WERI-Rb-1 (cell line): ENCODE measurements around the gene AFDN.
A peak's percentile ranks its signal among the peaks of the same experiment; 100 is the strongest.

Source experiments
- DNase-seq: peaks from one replicate; pipeline ENCODE4 v3.0.0-alpha.2; 2020
- H3K27ac ChIP-seq: fragments of 250-450 bp; sonication (Bioruptor Pico); 2 replicates; pipeline ENCODE4 v1.5.1; 2020; ENCODE audit warnings: mild to moderate bottlenecking, moderate library complexity
- H3K27me3 ChIP-seq: fragments of 250-450 bp; sonication (Bioruptor Pico); 2 replicates; pipeline ENCODE4 v1.5.1; 2021; ENCODE audit warnings: mild to moderate bottlenecking, low read depth, moderate library complexity; ENCODE audit not compliant: insufficient read depth, severe bottlenecking
- H3K36me3 ChIP-seq: fragments of 250-450 bp; sonication (Bioruptor Pico); 2 replicates; pipeline ENCODE4 v1.5.1; 2020; ENCODE audit warnings: mild to moderate bottlenecking, moderate library complexity
- H3K4me3 ChIP-seq: 2 replicates; pipeline ENCODE4 v1.5.1; 2011; ENCODE audit warnings: low read depth, mild to moderate bottlenecking, control low read depth, low read length
- H3K9me3 ChIP-seq: fragments of 250-450 bp; sonication (Bioruptor Pico); 2 replicates; pipeline ENCODE4 v1.5.1; 2021; ENCODE audit warnings: mild to moderate bottlenecking, moderate library complexity; ENCODE audit not compliant: severe bottlenecking
- TF ChIP-seq, protein P1 (sequence below): IDR thresholded peaks from 2 replicates; pipeline ENCODE4 v1.5.1; 2011; ENCODE audit warnings: low read depth, mild to moderate bottlenecking, control low read depth, inconsistent platforms, low read length

The AFDN gene

DNA sequence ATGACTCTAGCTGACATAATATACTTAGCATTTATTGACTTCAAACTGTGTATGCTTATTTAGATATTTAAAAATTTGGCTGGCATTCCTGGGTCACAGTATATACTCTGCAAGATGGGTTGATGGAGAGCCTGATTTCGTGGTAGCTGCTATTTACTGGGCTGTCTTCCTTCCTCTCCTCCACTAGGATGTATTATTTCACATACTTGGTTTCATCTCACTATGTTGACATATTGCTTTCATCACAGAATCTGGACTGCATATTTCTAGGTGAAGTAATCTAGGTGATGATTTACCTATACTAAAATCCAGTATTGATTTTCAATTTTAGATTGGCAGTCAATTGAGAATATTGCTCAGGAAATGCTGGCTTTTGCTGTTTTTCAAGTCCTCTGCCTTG is 15.7 kb downstream of the AFDN start:
- DNase-seq = no peak
- Histone ChIP-seq H3K27ac (no peak overlapping the region), H3K36me3 (no peaks in the 10 kb centered on the region), H3K27me3 (no peaks in the 10 kb centered on the region), H3K4me3 (no peak overlapping the region), H3K9me3 (no peaks in the 10 kb centered on the region)
- TF ChIP-seq, protein P1, sequence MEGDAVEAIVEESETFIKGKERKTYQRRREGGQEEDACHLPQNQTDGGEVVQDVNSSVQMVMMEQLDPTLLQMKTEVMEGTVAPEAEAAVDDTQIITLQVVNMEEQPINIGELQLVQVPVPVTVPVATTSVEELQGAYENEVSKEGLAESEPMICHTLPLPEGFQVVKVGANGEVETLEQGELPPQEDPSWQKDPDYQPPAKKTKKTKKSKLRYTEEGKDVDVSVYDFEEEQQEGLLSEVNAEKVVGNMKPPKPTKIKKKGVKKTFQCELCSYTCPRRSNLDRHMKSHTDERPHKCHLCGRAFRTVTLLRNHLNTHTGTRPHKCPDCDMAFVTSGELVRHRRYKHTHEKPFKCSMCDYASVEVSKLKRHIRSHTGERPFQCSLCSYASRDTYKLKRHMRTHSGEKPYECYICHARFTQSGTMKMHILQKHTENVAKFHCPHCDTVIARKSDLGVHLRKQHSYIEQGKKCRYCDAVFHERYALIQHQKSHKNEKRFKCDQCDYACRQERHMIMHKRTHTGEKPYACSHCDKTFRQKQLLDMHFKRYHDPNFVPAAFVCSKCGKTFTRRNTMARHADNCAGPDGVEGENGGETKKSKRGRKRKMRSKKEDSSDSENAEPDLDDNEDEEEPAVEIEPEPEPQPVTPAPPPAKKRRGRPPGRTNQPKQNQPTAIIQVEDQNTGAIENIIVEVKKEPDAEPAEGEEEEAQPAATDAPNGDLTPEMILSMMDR = no peak

DNA sequence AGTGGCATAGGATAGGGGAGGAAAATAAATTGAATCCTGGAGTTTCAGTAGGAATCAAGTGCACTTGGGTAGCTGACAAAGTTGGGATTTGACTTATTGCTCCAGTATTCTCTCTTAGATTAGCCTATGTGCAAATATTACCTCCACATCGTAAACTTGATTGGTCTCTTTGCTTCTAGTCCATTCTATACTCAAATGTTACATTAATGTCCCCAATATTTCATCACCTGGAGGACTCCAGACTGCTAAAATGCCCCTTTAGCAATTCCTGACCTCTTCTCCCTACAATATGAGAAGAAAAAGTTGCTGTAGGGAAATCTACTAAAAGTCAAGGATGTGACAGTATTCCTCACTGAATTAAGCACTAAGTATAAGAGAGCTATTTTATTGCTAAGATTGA is 16.3 kb downstream of the AFDN start:
- H3K27ac ChIP-seq = no peak overlapping the region
- TF ChIP-seq, protein P1 = no peak
- H3K36me3 ChIP-seq = no peaks in the 10 kb centered on the region
- no peaks in the 10 kb centered on the region for H3K9me3 ChIP-seq
- no peaks in the 10 kb centered on the region for H3K27me3 ChIP-seq
- no peak for DNase-seq
- H3K4me3 ChIP-seq = no peak overlapping the region

DNA sequence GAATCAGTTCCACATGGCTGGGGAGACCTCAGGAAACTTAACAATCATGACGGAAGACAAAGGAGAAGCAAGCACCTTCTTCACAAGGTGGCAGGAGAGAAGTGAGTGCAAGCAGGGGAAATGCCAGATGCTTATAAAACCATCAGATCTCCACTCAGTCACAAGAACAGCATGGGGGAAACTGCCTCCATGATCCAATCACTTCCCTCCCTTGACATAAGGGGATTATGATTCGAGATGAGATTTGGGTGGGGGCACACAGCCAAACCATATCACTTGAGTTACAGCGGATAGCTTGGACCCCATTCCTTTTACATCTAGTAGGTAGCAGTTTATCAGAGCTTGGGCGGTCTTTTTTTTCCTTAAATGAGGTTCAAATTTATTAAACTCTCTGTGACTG is 19.1 kb downstream of the AFDN start:
- TF ChIP-seq, protein P1 = no peak
- peak; percentile 46 for DNase-seq
- Histone ChIP-seq H3K36me3 (no peaks in the 10 kb centered on the region), H3K9me3 (no peaks in the 10 kb centered on the region), H3K4me3 (no peak overlapping the region), H3K27ac (no peak overlapping the region), H3K27me3 (no peaks in the 10 kb centered on the region)

DNA sequence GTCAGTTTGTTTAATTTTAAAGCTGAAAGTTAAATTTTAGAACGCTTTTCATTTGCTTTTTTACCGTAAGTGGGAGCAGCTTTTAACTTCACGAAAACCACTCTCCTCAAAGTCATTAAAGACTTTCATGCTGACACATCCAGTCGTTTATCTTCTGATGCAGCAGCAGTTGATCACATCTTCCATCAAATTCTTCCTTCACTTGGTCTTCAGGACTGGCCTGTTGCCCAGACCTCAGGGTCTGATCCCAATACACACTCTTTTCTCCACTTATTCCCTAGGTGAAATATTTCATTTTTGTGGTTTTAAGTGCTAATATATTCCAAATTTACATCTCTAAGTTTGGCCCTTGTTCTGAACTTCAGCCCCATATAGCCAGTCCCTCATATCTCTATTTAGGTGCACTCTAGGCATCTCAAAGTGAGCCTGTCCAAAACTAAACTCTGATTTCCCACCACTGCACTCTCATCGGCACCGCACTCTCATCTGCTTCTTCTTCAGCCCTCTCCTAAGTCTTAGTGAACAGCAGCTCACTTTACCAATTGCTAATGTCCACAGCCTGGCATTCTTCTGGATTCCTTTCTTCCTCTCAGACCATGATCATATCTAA is 20.4 kb downstream of the AFDN start:
- H3K27me3 ChIP-seq = no peaks in the 10 kb centered on the region
- no peaks in the 10 kb centered on the region for H3K36me3 ChIP-seq
- no peak overlapping the region for H3K4me3 ChIP-seq
- no peak for DNase-seq
- H3K9me3 ChIP-seq = no peaks in the 10 kb centered on the region
- TF ChIP-seq, protein P1 = no peak
- H3K27ac ChIP-seq = no peak overlapping the region

DNA sequence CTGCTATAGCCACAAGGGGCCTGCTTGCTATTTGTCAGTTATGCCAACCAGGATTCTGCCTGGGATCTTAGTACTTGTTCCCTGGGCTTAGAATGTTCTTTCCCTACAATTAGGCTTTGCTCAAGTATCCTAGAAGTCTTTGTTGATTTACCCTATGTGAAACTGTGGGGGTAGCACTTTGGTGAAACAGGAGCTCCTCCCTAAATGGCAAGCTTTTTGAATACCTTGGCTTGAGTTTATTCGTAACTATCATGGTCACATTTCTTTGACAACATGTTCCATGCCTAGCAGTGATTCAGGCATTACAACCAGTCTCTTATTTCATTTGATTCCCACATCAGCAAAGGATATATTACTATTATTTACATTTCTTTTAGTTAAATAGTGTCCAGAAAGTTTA is 21.2 kb downstream of the AFDN start:
- H3K4me3 ChIP-seq = no peak overlapping the region
- no peaks in the 10 kb centered on the region for H3K9me3 ChIP-seq
- H3K27ac ChIP-seq = no peak overlapping the region
- H3K36me3 ChIP-seq = no peaks in the 10 kb centered on the region
- TF ChIP-seq, protein P1 = no peak
- H3K27me3 ChIP-seq = no peaks in the 10 kb centered on the region
- DNase-seq = no peak

DNA sequence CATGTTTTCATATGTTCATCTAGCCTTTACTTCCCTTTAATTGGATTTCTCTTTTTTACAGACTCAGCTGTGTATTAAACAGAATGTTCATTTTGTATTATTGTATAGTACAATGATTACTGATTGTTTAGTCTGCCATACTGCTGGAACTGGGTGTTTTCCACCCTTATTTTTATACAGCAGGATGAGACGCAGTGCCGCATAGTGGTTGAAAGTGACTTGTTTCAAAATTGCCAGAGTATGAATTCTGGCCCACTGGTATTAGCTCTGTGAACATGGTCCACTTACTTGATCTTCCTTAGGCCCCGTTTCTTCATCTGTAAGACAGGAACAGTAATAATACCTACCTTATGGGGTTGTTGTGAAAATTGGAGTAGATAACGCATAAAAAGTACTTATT is 22.1 kb downstream of the AFDN start:
- Histone ChIP-seq H3K9me3 (no peaks in the 10 kb centered on the region), H3K4me3 (no peak overlapping the region), H3K27ac (no peak overlapping the region), H3K27me3 (no peaks in the 10 kb centered on the region), H3K36me3 (no peaks in the 10 kb centered on the region)
- TF ChIP-seq, protein P1 = no peak
- DNase-seq = no peak
